ENCODE data around the gene MAP7D3.

Gene MAP7D3

DNA sequence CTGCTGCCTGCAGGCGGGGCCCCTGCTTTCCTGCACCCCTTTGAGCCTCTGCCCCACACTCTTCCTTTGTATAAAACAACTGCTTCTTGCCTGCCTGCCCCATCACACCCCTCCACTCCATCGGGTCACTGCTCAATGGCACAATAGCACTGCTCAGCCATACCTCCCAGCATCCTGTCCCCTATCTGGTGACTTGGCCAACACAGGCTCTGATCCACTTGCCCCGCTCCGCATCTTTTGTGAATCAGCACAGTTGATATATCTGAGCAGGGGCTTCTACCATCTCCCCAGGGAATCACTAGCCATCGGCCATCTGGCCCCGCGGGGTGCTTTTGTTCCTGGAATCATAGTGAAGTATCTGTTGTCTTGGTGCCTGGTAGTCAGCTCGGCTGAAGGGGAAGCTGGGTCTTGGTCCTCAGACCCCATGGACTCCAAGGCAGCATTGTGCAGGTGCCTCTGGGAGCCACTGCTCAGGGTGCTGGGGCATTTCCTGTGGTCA is 45.3 kb downstream of the MAP7D3 start:
- Mint-ChIP-seq H3K27me3 (no peaks in the 10 kb centered on the region), H3K4me1 (peaks cover 17 to 26% of the 10 kb centered on the region in 2 donors), H3K27ac (no peak overlapping the region), H3K4me3 (no peak overlapping the region), H3K9me3 (no peaks in the 10 kb centered on the region), H3K36me3 (peaks cover 13 to 14% of the 10 kb centered on the region in 2 donors)
- no peak for ATAC-seq (replicated peaks)
- no peak for DNase-seq

DNA sequence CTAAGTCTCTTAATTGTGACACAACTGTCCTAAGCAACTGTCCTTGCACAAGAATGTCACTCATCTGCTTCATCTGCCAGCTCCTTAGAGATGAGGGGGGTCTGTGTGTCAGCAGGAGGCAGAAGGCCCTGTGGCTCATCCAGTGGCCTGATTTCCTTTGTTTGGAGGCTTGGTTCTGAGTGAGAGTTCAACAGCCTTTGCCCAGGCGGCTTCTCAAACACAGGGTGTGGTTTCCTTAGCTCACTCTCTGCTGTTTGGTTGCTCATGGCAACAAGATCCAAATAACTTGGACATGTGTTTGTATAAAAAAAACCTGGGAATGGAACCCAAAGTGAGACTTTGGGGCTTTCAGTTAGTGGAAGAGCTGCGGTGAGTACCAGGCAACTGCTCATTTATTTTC is 46.6 kb downstream of the MAP7D3 start:
- no peak overlapping the region for H3K27ac Mint-ChIP-seq

DNA sequence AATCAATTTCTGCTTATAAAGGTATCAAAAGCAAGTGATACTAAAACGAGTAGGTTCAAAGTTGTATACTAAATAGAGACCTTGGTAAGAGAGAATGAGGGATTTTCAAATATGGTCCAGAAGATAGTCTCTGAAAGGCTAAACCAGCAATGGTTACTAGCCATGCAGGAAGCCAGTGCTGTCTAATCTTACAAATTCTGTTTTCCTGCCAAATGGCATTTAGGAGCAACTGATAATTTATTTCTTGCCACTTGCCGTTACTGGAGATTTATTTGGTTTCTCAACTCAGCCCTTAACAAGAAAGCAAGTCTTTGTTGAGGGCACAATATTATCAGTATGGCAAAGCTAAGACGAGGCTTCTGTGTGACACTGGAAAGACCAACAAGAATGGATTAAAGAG is 47.2 kb downstream of the MAP7D3 start:
- Mint-ChIP-seq H3K27ac (no peak overlapping the region), H3K9me3 (no peaks in the 10 kb centered on the region), H3K4me3 (no peak overlapping the region), H3K27me3 (no peaks in the 10 kb centered on the region), H3K4me1 (peaks cover 5 to 9% of the 10 kb centered on the region in 2 donors), H3K36me3 (peaks cover 4% of the 10 kb centered on the region in 2 donors)
- no peak for DNase-seq
- no peak for ATAC-seq (replicated peaks)

More for the DNA sequence above, 46.6 kb downstream of the MAP7D3 start:
- peaks cover 8 to 15% of the 10 kb centered on the region in 2 donors for H3K4me1 Mint-ChIP-seq
- peaks cover 7% of the 10 kb centered on the region in 2 donors for H3K36me3 Mint-ChIP-seq
- no peaks in the 10 kb centered on the region for H3K9me3 Mint-ChIP-seq
- H3K4me3 Mint-ChIP-seq = no peak overlapping the region
- ATAC-seq (replicated peaks) (no peak), DNase-seq (no peak)
- no peaks in the 10 kb centered on the region for H3K27me3 Mint-ChIP-seq

DNA sequence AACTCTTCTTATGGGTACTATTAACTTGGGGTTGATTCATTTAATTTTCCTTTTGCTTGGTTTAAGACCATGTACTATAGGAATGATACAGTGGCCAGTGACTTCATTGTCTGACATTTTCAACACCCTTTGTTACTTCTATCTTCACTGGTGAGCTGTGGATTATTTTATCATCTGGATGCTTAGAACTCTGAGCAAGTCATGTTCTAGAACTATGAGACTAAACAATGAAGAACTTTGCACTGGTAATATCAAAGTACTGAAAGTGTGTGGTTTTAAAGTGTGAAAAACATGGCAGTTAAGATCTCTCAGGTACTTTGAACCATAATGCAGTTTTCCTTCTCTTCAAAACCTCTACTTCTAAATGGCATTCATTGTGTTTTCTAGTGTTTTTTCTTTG is 47.8 kb downstream of the MAP7D3 start:
- ATAC-seq (replicated peaks) (no peak), DNase-seq (no peak)
- Mint-ChIP-seq H3K4me3 (no peak overlapping the region), H3K27me3 (no peaks in the 10 kb centered on the region), H3K4me1 (peaks cover 5 to 9% of the 10 kb centered on the region in 2 donors), H3K9me3 (no peaks in the 10 kb centered on the region), H3K36me3 (peaks cover 4% of the 10 kb centered on the region in 2 donors), H3K27ac (no peak overlapping the region)

DNA sequence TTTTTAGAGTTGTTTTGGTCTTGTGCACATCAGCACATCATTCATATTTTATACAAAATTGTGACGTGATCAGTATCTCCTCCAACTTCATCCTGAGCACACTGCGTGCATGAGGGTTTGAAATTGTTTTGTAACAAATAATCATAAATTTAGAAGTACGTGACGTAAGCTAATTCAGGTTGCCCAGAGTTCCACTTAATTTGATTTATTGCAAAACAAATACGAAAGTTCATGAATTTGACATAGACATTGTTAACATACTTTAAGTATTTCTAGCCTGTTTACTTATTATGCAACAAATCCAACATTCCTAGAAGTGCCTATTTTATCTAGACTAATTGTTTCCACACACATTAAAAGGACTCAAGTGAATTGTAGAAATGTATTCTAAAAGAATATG is 48.3 kb downstream of the MAP7D3 start:
- Mint-ChIP-seq H3K4me1 (peaks cover 5 to 9% of the 10 kb centered on the region in 2 donors), H3K27me3 (no peaks in the 10 kb centered on the region), H3K9me3 (no peaks in the 10 kb centered on the region), H3K27ac (no peak overlapping the region), H3K4me3 (no peak overlapping the region), H3K36me3 (peaks cover 4% of the 10 kb centered on the region in 2 donors)
- ATAC-seq (replicated peaks) = no peak
- DNase-seq = no peak

DNA sequence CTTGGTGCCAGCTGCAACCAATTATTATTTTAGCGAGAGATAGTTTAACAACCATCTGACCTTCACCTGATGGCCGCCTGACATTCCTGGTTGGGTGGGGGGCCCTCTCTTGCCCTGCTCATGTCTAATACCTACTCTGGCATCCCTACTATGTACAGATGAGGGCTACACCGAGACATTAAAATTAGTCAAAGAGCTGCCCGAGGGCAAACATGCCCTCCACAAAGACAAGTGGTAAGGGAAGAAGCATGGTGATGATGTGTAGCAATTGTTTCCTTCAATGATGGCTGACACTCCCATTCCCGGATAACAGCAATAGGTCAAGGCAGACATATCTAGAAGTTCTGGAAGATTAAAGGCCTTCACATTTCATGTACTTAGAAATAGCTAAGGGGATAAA is 49.6 kb downstream of the MAP7D3 start:
- Mint-ChIP-seq H3K27ac (no peak overlapping the region), H3K27me3 (no peaks in the 10 kb centered on the region), H3K4me3 (no peak overlapping the region), H3K9me3 (no peaks in the 10 kb centered on the region), H3K4me1 (peaks cover 5 to 9% of the 10 kb centered on the region in 2 donors), H3K36me3 (peaks cover 0 to 4% of the 10 kb centered on the region in 2 donors)
- DNase-seq = no peak
- no peak for ATAC-seq (replicated peaks)

DNA sequence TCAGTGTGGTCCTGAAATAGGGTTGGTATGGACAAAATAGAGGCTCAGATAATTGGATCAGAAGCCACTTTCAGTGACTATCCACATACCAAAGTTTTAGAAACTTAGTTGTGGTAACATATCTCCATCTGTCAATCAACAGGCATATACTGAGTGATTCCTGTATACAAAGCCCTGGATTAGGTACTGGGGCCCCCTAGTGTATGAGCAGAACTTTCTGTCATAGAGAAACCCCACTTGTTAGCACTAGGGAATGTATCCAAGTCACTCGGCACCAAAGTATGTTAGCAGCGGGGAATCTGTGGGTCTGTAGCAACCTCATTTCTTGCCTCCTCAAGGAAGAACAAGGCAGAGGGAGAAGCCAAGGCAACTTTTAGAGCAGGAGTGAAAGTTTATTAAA is 50.7 kb downstream of the MAP7D3 start:
- ATAC-seq (replicated peaks) = peak; percentile 36 to 57
- H3K4me1 Mint-ChIP-seq = peaks cover 5 to 9% of the 10 kb centered on the region in 2 donors

DNA sequence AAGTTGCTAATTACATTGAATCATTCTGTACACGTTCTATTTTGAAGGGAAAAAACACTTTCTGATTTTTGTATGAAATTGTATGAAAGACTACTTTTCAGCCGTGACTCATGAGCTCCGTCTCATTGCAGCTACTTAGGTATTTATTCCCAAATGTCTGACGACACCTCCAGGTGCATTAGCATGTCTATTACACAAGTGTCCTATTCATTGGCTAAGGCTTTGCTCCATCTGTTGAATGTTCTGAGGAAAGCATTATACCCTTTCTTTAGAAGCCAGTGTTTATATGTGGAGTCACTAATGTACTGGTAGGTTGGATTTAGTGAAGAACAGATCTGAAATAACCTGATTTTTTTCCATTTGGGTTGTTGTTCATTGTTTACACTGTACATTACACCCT is 51.8 kb downstream of the MAP7D3 start:
- no peak overlapping the region for H3K4me3 Mint-ChIP-seq
- no peaks in the 10 kb centered on the region for H3K27me3 Mint-ChIP-seq
- H3K27ac Mint-ChIP-seq = no peak overlapping the region
- peaks cover 0 to 2% of the 10 kb centered on the region in 2 donors for H3K36me3 Mint-ChIP-seq
- no peaks in the 10 kb centered on the region for H3K9me3 Mint-ChIP-seq
- ATAC-seq (replicated peaks) (no peak), DNase-seq (no peak)
- H3K4me1 Mint-ChIP-seq = peaks cover 1% of the 10 kb centered on the region in 2 donors

More for the DNA sequence above, 50.7 kb downstream of the MAP7D3 start:
- Mint-ChIP-seq H3K36me3 (peaks cover 0 to 2% of the 10 kb centered on the region in 2 donors), H3K27ac (no peak overlapping the region), H3K4me3 (no peak overlapping the region), H3K9me3 (no peaks in the 10 kb centered on the region), H3K27me3 (no peaks in the 10 kb centered on the region)
- DNase-seq = no peak

DNA sequence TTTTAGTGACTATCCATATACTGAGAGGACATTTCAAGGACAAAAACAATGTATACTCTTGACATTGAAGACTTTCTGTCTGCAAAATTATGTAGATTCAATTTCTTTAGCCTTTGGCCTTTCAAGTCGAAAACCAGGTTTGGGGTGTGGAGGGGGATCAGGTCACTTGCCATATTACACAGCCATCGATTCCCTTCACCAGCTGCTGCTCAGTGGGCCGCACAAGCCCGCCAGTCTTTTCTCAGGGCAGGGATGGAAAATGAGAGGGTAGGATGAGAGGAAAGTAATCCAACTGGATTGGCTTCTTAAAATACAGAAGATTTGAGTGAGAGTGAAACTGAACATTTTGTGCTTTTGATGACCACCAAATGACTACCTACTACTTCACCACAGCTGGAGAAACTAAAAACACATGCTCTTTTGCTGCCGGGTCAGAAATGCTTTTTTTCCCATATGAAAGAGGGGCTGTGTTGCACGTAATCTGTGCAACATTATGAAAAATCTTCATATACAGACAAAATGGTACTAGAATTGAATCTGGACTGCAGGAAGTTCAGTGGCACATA is 52.4 kb downstream of the MAP7D3 start:
- H3K4me1 Mint-ChIP-seq = peaks cover 4% of the 10 kb centered on the region in 2 donors
- no peak overlapping the region for H3K27ac Mint-ChIP-seq
- no peak for ATAC-seq (replicated peaks)
- H3K9me3 Mint-ChIP-seq = no peaks in the 10 kb centered on the region
- no peak overlapping the region for H3K4me3 Mint-ChIP-seq
- H3K36me3 Mint-ChIP-seq = peaks cover under 1 to 2% of the 10 kb centered on the region in 2 donors
- H3K27me3 Mint-ChIP-seq = peaks cover 0 to 2% of the 10 kb centered on the region in 2 donors
- no peak for DNase-seq

DNA sequence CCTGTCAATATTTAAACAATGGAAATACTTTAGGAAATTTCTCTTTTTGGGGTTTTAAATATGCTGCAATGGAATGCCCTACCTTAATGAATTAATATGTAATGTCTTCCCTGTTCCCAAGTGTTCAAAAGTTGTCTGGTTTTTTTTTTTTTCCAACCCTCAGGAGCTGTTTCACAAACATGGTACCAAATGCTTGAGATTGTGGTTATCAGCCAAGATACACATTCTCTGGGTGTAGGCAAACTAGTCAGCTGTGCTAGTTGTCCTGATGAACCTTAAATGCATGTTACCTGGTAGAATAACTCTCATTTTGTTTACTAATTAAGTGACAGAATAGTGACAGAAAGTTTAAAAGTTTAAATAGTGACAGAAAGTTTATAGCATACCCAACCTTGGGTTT is 53.2 kb downstream of the MAP7D3 start:
- Mint-ChIP-seq H3K27ac (no peak overlapping the region), H3K27me3 (peaks cover 0 to 7% of the 10 kb centered on the region in 2 donors), H3K9me3 (no peaks in the 10 kb centered on the region), H3K4me3 (no peak overlapping the region), H3K36me3 (peaks cover 3 to 4% of the 10 kb centered on the region in 2 donors), H3K4me1 (peaks cover 9 to 12% of the 10 kb centered on the region in 2 donors)
- DNase-seq = no peak
- no peak for ATAC-seq (replicated peaks)

DNA sequence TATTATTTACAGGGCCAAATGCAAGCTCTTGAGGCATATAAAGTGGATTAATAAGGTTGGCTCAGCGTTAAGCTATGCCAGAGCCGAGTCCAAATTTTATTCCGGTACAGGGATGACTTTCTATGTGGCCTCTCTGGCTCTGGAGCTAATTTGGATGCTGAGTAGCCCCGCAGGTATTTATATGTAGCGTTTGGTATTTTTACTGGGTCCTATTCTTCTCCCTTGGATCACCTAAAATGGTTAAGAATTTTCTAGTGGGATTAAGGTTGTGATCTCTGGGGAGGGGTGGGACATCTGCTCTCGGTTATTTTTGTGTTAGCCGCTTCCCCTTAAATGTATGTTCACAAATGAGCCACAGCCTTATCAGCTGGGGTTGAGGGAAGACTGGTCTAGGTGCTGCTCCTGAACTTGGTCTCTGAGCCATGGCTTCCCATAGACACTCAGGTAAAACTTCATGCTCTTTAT is 54.5 kb downstream of the MAP7D3 start:
- peaks cover 0 to 7% of the 10 kb centered on the region in 2 donors for H3K27me3 Mint-ChIP-seq
- peaks cover 9 to 25% of the 10 kb centered on the region in 2 donors for H3K4me1 Mint-ChIP-seq
- DNase-seq (no peak), ATAC-seq (replicated peaks) (no peak)
- H3K9me3 Mint-ChIP-seq = no peaks in the 10 kb centered on the region
- no peak overlapping the region for H3K4me3 Mint-ChIP-seq
- H3K27ac Mint-ChIP-seq = no peak overlapping the region
- peaks cover 3 to 4% of the 10 kb centered on the region in 2 donors for H3K36me3 Mint-ChIP-seq

DNA sequence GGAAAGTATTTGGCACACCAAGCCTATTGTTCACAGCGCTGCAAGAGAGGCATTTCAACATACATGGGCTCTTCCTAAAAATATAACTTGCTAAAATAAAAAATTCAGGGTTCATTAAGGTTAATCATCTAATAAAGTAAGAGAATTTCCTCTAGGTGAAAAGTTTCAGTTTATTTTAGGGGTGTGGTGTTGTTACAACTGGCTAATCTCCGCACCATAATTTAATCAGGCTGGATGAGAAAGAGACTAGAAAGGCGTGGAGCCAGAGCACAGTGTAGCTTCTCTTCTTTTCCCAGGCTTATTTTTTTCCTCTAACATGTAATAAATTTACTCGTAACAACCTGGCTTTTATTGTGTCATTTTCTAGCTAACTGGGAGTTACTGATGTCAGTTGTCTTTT is 56.0 kb downstream of the MAP7D3 start:
- peaks cover 0 to 7% of the 10 kb centered on the region in 2 donors for H3K27me3 Mint-ChIP-seq
- no peak overlapping the region for H3K4me3 Mint-ChIP-seq
- peaks cover 11 to 32% of the 10 kb centered on the region in 2 donors for H3K4me1 Mint-ChIP-seq
- DNase-seq (no peak), ATAC-seq (replicated peaks) (no peak)
- H3K9me3 Mint-ChIP-seq = no peaks in the 10 kb centered on the region
- H3K27ac Mint-ChIP-seq = no peak overlapping the region
- H3K36me3 Mint-ChIP-seq = peaks cover 3% of the 10 kb centered on the region in 2 donors

DNA sequence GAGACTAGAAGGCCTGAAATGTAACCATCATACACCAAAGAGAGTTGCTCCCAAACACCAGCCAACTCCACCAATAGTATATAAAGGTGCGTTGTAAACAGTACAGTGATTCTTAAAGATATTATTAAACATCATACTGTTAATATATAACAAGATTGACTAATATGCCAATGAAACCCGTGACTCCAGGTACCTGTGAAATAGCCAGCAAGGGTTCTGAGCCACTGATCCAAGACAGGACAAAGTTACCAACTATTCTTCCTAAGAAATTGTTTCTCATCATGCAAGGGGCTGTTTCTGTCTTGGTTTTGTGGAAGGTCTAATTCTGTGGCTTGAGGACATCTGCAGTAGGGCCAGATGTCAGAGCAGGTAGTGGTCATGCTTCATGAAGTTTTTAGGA is 56.7 kb downstream of the MAP7D3 start:
- ATAC-seq (replicated peaks) (no peak), DNase-seq (no peak)
- H3K4me1 Mint-ChIP-seq = peaks cover 11 to 32% of the 10 kb centered on the region in 2 donors
- peaks cover 0 to 7% of the 10 kb centered on the region in 2 donors for H3K27me3 Mint-ChIP-seq
- peaks cover 3% of the 10 kb centered on the region in 2 donors for H3K36me3 Mint-ChIP-seq
- H3K4me3 Mint-ChIP-seq = no peak overlapping the region
- no peaks in the 10 kb centered on the region for H3K9me3 Mint-ChIP-seq
- no peak overlapping the region for H3K27ac Mint-ChIP-seq

DNA sequence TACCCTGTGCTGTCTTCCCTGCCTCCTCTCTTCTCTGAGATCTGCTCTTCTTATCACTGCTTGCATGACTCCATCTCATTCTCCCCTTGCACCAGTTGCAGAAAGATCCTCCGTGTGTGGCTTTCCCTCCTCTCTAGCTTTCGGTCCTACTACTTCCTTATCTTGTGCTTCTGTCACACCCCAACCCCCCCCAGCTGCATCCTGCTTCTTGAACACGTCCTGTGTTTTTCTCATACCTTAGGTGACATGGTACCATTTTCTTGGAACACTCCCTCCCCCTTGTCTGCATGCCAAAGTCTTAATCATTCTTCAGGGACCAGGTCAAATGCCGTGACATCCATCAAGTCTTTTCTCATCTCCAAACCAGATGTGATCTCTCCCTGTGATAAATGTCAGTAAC is 57.4 kb downstream of the MAP7D3 start:
- peak overlapping the region; percentile 5 to 78 for H3K4me3 Mint-ChIP-seq
- peaks cover 0 to 7% of the 10 kb centered on the region in 2 donors for H3K27me3 Mint-ChIP-seq
- ATAC-seq (replicated peaks) (peak; percentile 31 to 45), DNase-seq (no peak)
- peaks cover 11 to 32% of the 10 kb centered on the region in 2 donors for H3K4me1 Mint-ChIP-seq
- no peaks in the 10 kb centered on the region for H3K9me3 Mint-ChIP-seq
- H3K27ac Mint-ChIP-seq = no peak overlapping the region
- H3K36me3 Mint-ChIP-seq = peaks cover 3% of the 10 kb centered on the region in 2 donors

DNA sequence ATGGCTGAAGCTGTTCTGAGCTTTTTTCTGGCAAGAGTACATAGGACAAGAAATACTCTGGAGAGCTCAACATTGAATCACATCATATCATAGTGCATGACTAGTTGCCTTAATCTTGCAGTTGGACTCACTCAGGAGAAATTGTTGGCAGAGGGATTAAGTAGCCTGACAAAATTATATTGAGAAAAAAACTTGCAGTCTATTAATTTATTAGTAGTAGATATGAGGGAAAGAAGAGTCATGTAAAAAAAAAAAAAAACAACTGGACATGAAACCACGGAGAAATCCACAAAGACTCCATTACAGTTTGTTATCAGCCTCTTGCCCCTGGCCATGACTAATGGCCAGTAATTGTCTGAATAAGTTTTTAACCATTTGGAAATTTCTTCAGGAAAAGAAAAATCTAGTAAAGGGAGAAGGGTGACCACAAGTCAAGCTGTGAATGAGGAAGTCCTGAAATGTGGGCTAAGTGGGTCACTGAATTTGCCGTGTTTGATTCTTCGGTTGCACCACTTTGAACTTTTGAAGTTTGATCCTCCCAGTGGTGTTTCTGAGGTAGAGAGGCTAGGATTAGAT is 58.3 kb downstream of the MAP7D3 start:
- DNase-seq = no peak
- Mint-ChIP-seq H3K27ac (no peak overlapping the region), H3K4me1 (peaks cover 11 to 32% of the 10 kb centered on the region in 2 donors), H3K27me3 (peaks cover 0 to 7% of the 10 kb centered on the region in 2 donors), H3K36me3 (peaks cover 3% of the 10 kb centered on the region in 2 donors), H3K9me3 (no peaks in the 10 kb centered on the region), H3K4me3 (peak overlapping the region in 1 of 2 donors; percentile 78)
- ATAC-seq (replicated peaks) = no peak
